SU-DHL-6 (cell line): Measurements from ENCODE around the gene THSD4.

ENCODE experiments used
- H2AFZ ChIP-seq: fragments of 200-600 bp; sonication (generic); 2 replicates; pipeline ENCODE4 v1.6.1; 2014; ENCODE audit warnings: low read depth, mild to moderate bottlenecking, moderate library complexity, mixed read lengths, antibody characterized with exemption, low read length; ENCODE audit not compliant: severe bottlenecking
- H3F3A ChIP-seq: fragments of 200-600 bp; shearing (Covaris generic); 2 replicates; pipeline ENCODE4 v1.6.0; 2016; ENCODE audit warnings: antibody characterized with exemption, mild to moderate bottlenecking; ENCODE audit not compliant: insufficient read depth
- H3K27ac ChIP-seq: fragments of 200-600 bp; sonication (generic); 2 replicates; pipeline ENCODE4 v1.5.1; 2016; ENCODE audit warnings: low read depth, mild to moderate bottlenecking, low read length, moderate library complexity, mixed read lengths
- H3K27me3 ChIP-seq: fragments of 200-600 bp; sonication (generic), shearing (Covaris generic); 2 replicates; pipeline ENCODE4 v1.6.0; 2014; ENCODE audit warnings: mild to moderate bottlenecking, low read length
- H3K36me3 ChIP-seq: fragments of 200-600 bp; sonication (generic); 2 replicates; pipeline ENCODE4 v1.6.1; 2014; ENCODE audit warnings: mild to moderate bottlenecking, low read length, mixed read lengths
- H3K4me2 ChIP-seq: fragments of 300-600, 200-600 bp; shearing (Covaris generic), sonication (generic); 2 replicates; pipeline ENCODE4 v1.6.0; 2014; ENCODE audit warnings: low read length, low read depth, mild to moderate bottlenecking; ENCODE audit not compliant: poor library complexity, severe bottlenecking
- H3K4me3 ChIP-seq: fragments of 200-600 bp; sonication (generic); 2 replicates; pipeline ENCODE4 v1.5.1; 2014; ENCODE audit warnings: antibody characterized with exemption, low read length, mild to moderate bottlenecking, mixed read lengths; ENCODE audit not compliant: insufficient read depth, poor library complexity, severe bottlenecking
- H3K79me2 ChIP-seq: fragments of 200-600 bp; sonication (generic); 2 replicates; pipeline ENCODE4 v1.6.1; 2014; ENCODE audit warnings: mild to moderate bottlenecking, low read length, moderate library complexity; ENCODE audit not compliant: insufficient read depth
- H3K9ac ChIP-seq: fragments of 200-600 bp; sonication (generic); 2 replicates; pipeline ENCODE4 v1.7.0; 2014; ENCODE audit warnings: mild to moderate bottlenecking, low read length
- H3K9me2 ChIP-seq: fragments of 200-600 bp; sonication (generic); replicated peaks from 2 replicates; pipeline ENCODE4 v1.6.1; 2014; ENCODE audit warnings: low read length; ENCODE audit not compliant: insufficient read depth
- H3K9me3 ChIP-seq: fragments of 200-600 bp; sonication (generic); 2 replicates; pipeline ENCODE4 v1.6.1; 2014; ENCODE audit warnings: low read length, mixed read lengths; ENCODE audit not compliant: insufficient read depth
- H4K20me1 ChIP-seq: fragments of 200-600 bp; sonication (generic); 2 replicates; pipeline ENCODE4 v1.6.1; 2014; ENCODE audit warnings: low read depth, mild to moderate bottlenecking, antibody characterized with exemption, low read length, moderate library complexity, mixed read lengths
- CTCF ChIP-seq: fragments of 200-600 bp; sonication (generic); IDR thresholded peaks from one replicate; pipeline ENCODE4 v1.5.1; 2017; ENCODE audit warnings: antibody characterized with exemption, mild to moderate bottlenecking, low read length, moderate library complexity; ENCODE audit not compliant: insufficient read depth, poor library complexity, severe bottlenecking
- EZH2phosphoT487 ChIP-seq: fragments of 200-600 bp; sonication (generic), shearing (Covaris generic); conservative IDR thresholded peaks from 2 replicates; pipeline ENCODE4 v1.6.1; 2018; ENCODE audit warnings: mild to moderate bottlenecking, antibody characterized with exemption, low read length, moderate library complexity, mixed read lengths

THSD4 gene

GRCh38 chr15:71489570-71489969 is 374.3 kb downstream of the THSD4 start:
- Histone ChIP-seq H3K9me3 (no peaks in the 10 kb centered on the region), H3K79me2 (no peaks in the 10 kb centered on the region), H3F3A (no peaks in the 10 kb centered on the region), H3K27ac (no peak overlapping the region), H3K4me3 (no peak overlapping the region), H3K9ac (no peak overlapping the region), H3K4me2 (no peak overlapping the region), H2AFZ (no peak overlapping the region), H4K20me1 (no peaks in the 10 kb centered on the region), H3K36me3 (no peaks in the 10 kb centered on the region), H3K9me2 (no peaks in the 10 kb centered on the region), H3K27me3 (no peaks in the 10 kb centered on the region)
- TF ChIP-seq CTCF (no peak), EZH2phosphoT487 (no peak)

- no peaks in the 10 kb centered on the region for H3K27me3 ChIP-seq
- TF ChIP-seq EZH2phosphoT487: no peak
- no peak for TF ChIP-seq CTCF
Observed at GRCh38 chr15:71493526-71493925, 378.3 kb downstream of the THSD4 start.

GRCh38 chr15:71494563-71495397 is 379.5 kb downstream of the THSD4 start:
- H3K36me3 ChIP-seq: no peaks in the 10 kb centered on the region
- no peak overlapping the region for H3K9ac ChIP-seq
- no peak overlapping the region for H3K4me2 ChIP-seq
- H3K4me3 ChIP-seq: no peak overlapping the region
- no peaks in the 10 kb centered on the region for H3K27me3 ChIP-seq
- H3F3A ChIP-seq: no peaks in the 10 kb centered on the region
- no peaks in the 10 kb centered on the region for H4K20me1 ChIP-seq
- no peaks in the 10 kb centered on the region for H3K79me2 ChIP-seq
- no peak overlapping the region for H3K27ac ChIP-seq
- H3K9me2 ChIP-seq: no peaks in the 10 kb centered on the region
- TF ChIP-seq CTCF: no peak
- TF ChIP-seq EZH2phosphoT487: no peak
- no peak overlapping the region for H2AFZ ChIP-seq
- no peaks in the 10 kb centered on the region for H3K9me3 ChIP-seq

More at GRCh38 chr15:71493526-71493925, 378.3 kb downstream of the THSD4 start:
- H3K4me3 ChIP-seq: no peak overlapping the region
- H3K36me3 ChIP-seq: no peaks in the 10 kb centered on the region
- H4K20me1 ChIP-seq: no peaks in the 10 kb centered on the region
- H3K79me2 ChIP-seq: no peaks in the 10 kb centered on the region
- H3K9ac ChIP-seq: no peak overlapping the region
- H3K27ac ChIP-seq: no peak overlapping the region
- H3F3A ChIP-seq: no peaks in the 10 kb centered on the region
- H3K9me2 ChIP-seq: no peaks in the 10 kb centered on the region
- no peaks in the 10 kb centered on the region for H3K9me3 ChIP-seq
- no peak overlapping the region for H2AFZ ChIP-seq
- H3K4me2 ChIP-seq: no peak overlapping the region
